GM19468 (cell line): ENCODE measurements around the gene C16orf74.

Experiments
- ATAC-seq: cut with Tn5 transposase; IDR thresholded peaks from one replicate; pipeline ENCODE4 v1.9.1; 2021; ENCODE audit warnings: mild to moderate bottlenecking, moderate library complexity, moderate number of reproducible peaks; ENCODE audit not compliant: unreplicated experiment; ENCODE audit errors: extremely low read depth

C16orf74 gene

GRCh38 chr16:85704011-85704410 lies 46.9 kb downstream of the C16orf74 start:
- ATAC-seq, result no peak

- ATAC-seq, result no peak
These were observed 51.3 kb downstream of the C16orf74 start for GRCh38 chr16:85699628-85700027.

- ATAC-seq, result no peak
These were observed 51.8 kb downstream of the C16orf74 start for GRCh38 chr16:85698935-85699558.

- ATAC-seq, result no peak
These were observed 52.4 kb downstream of the C16orf74 start for GRCh38 chr16:85698459-85698891.

- no peak for ATAC-seq
These were observed 53.5 kb downstream of the C16orf74 start for GRCh38 chr16:85697431-85697830.

- ATAC-seq, result no peak
These were observed 54.1 kb downstream of the C16orf74 start for GRCh38 chr16:85696781-85697180.

- no peak for ATAC-seq
These were observed 55.4 kb downstream of the C16orf74 start for GRCh38 chr16:85695196-85696128.

- no peak for ATAC-seq
These were observed 60.3 kb downstream of the C16orf74 start for GRCh38 chr16:85690469-85691064.

- no peak for ATAC-seq
These were observed 61.0 kb downstream of the C16orf74 start for GRCh38 chr16:85689950-85690320.

- no peak for ATAC-seq
These were observed 61.5 kb downstream of the C16orf74 start for GRCh38 chr16:85689285-85689949.

GRCh38 chr16:85688586-85689284 lies 62.2 kb downstream of the C16orf74 start, which contains the start of gene GINS2:
Gene GINS2, minus strand, starts transcription at chr16:85688954. Its CDS starts 56 bp downstream, at chr16:85688898.
- ATAC-seq, result peak; percentile 85

- no peak for ATAC-seq
These were observed 63.0 kb downstream of the C16orf74 start for GRCh38 chr16:85687651-85688471.

GRCh38 chr16:85686912-85687591 lies 63.8 kb downstream of the C16orf74 start:
- no peak for ATAC-seq

- no peak for ATAC-seq
These were observed 65.6 kb downstream of the C16orf74 start for GRCh38 chr16:85685251-85685650.

GRCh38 chr16:85683363-85683762 lies 67.5 kb downstream of the C16orf74 start:
- no peak for ATAC-seq

- ATAC-seq, result no peak
These were observed 68.4 kb downstream of the C16orf74 start for GRCh38 chr16:85682516-85682915.

- ATAC-seq, result no peak
These were observed 69.6 kb downstream of the C16orf74 start for GRCh38 chr16:85681255-85681654.

GRCh38 chr16:85680352-85680944 lies 70.4 kb downstream of the C16orf74 start:
- ATAC-seq, result no peak
